Stimulated activated CD8-positive, alpha-beta memory T cell treated with anti-CD3 and anti-CD28 coated beads, Interleukin-12 subunit alpha, Interleukin-12 subunit beta, amount 100 ng/mL, for 4 hours (primary cell): ENCODE measurements around the gene ACTN2.
"Not testable (repeated sequence)": the region's sequence is repeated elsewhere in the genome, so short reads cannot be mapped to it uniquely, and the experiment has no call there.

Experiments
- DNase-seq: peaks from one replicate; pipeline ENCODE4 v3.0.0-alpha.2; 2020; ENCODE audit warnings: low read depth

Gene ACTN2

DNA sequence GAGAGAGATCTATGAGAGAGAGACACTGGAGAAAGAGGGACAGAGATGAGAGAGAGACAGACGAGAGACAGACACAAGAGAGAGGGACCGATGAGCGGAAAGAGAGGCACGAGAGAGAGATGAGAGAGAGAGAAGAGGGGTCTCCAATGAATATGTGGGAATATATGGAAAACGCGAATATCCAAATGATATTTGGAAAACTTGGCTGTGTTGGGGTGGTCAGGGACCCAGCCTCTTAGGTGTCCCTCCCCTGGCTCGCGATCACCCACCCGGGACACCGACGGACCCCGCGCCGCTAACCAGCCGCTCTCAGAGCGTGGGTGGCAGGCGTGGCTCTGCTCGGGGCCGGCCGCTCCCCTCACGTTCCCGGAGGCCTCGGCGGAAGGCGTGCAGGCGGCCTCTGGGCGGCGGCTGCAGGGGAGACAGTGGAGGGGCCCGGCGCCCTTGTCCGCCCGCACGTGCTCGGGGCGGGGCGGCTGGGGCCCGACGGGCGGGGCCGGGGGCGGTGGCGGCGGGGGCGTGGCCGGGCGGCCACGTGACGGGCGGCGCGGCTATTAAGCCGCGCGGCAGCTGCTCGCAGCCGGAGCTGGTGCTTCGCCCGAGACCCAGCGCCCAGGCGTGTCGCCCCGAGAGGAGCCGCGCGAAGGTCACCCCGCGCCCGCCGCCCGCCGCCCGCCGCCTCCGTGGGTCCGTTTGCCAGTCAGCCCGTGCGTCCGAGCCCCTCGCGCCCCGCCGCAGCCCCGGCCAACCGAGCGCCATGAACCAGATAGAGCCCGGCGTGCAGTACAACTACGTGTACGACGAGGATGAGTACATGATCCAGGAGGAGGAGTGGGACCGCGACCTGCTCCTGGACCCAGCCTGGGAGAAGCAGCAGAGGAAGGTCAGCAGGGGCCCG is at the start of gene ACTN2:
TSS of gene ACTN2 (plus strand) at position 583 of the 898 bp plus-strand sequence. CDS start at position 758, 175 bp downstream.
- DNase-seq: peak; percentile 19

DNA sequence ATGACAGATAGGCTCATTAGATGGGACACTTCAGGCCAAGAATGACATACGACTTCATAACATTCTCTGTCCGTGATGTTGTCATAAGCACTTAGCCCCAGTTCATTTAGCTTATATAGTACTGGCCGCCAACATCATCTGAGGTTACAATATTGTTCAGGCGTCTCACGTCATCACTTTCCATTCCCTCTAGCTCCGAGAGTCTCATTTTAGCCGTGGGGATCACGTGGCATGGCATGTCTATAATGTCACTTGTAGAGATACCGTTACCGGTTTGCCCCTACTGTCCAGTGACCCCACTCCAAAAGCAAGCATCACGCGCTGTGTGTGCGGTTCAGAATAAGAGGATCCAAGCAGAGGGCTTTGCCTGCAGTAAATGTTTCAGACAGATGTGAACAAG is 47.4 kb upstream of the ACTN2 start:
- DNase-seq: no peak

DNA sequence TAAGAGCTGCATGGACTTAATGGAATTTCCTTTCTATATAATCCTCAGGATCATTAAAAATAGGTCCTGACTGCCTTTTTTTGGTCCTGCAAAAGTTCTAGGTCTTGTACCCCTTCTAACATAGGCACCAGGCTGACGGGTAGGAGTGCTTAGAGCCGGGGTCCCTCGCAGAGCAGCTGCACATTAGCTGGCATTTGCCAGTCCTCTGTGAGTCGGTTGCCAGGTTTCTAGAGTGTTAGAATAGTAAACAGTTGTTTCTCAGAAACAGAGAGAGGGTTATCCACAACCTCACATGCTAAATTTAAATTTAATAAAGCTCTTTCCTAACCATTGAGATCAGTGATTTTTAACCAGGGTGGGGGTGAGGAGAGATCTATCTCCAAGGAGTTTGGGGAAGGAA is 46.6 kb upstream of the ACTN2 start:
- no peak for DNase-seq

DNA sequence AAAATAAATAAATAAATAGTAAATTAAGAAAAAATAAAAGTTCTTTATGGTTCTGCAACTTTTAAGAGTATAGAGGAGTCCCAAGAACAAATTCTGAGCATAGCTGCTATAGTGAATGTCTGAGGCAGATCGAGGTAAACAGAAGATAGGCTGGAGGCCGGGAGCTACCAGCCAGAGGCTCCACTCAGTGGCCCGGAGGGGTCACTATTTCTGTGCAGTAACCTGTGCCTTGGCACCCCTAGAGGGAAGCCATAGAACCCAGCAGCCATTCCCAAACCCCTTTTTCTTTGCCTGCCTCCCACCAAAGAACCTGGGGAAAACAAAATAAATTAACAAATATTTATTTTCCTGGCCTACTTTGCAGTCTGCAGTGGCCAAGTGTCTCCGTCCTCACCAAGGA is 43.5 kb upstream of the ACTN2 start:
- DNase-seq: no peak

DNA sequence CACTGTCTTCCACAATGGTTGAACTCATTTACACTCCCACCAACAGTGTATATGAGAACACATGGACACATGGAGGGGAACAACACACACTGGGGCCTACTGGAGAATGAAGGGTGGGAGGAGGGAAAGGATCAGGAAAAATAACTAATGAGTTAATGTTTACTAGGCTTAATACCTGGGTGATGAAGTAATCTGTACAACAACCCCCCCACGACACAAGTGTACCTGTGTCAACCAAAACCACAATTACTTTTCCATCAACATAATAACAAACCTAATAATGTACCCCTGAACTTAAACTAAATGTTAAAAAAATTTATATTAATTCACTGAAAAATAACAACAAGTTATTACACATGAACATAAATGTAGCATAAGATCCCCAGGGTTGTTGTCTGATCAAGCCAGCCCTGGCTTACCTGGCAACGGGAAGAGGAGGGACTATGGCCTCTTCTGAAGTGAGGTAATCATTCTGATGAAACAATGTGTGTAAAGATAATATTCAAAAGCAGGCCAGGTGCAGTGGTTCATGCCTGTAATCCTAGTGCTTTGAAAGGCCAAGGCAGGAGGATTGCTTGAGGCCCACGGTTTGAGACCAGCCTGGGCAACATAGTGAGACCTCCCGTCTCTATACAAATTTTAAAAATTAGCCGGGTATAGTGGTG is 41.2 kb upstream of the ACTN2 start:
- DNase-seq: no peak

DNA sequence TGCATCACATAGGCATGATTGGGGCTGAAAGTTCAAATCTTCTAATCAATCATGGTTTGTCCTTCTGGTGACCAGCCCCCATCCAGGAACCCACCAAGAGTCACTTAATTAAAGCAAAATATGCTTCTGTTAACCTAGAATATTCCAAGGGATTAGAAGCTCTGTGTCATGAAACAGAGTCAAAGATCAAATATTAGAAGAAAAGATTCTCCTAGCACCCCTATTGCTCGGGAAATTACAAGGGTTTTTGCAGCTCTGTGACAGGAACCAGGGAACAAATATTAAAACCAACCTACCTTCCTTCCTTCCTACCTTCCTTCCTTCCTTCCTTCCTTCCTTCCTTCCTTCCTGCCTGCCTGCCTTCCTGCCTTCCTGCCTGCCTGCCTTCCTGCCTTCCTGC is 31.8 kb upstream of the ACTN2 start:
- no peak for DNase-seq

DNA sequence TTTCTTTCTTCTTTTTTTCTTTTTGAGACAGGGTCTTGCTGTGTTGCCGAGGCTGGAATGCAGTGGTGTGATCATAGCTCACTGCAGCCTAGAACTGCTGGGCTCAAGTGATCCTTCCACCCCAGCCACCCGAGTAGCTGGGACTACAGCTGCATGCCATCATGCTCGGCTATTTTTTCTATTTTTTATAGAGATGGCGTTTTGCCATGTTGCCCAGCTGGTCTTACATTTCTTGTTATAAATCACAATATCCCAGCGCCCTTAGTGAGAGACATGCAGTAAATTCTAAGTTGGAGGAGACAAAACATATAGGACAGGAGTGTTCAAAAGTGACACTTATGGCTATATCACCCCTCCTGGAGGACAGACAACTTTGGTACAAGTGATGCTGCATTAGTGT is 31.3 kb upstream of the ACTN2 start:
- no peak for DNase-seq

DNA sequence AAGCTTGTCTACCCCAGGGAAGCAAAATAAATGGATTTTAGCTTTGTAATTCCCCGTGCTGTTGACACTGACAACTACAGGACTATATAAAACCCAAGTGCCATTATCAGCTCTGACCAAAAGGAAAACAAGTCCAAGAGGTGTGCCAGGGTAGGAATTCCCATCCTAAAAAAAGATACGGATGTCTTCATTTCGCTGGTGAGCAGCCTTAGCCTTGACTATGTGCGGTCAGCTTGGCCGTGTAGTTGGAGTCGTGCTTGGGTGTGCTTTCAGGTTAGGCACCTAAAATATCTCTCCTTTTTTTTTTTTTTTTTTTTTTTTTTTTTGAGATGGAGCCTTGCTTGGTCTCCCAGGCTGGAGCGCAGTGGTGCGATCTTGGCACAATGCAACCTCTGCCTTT is 28.9 kb upstream of the ACTN2 start:
- DNase-seq: no peak

DNA sequence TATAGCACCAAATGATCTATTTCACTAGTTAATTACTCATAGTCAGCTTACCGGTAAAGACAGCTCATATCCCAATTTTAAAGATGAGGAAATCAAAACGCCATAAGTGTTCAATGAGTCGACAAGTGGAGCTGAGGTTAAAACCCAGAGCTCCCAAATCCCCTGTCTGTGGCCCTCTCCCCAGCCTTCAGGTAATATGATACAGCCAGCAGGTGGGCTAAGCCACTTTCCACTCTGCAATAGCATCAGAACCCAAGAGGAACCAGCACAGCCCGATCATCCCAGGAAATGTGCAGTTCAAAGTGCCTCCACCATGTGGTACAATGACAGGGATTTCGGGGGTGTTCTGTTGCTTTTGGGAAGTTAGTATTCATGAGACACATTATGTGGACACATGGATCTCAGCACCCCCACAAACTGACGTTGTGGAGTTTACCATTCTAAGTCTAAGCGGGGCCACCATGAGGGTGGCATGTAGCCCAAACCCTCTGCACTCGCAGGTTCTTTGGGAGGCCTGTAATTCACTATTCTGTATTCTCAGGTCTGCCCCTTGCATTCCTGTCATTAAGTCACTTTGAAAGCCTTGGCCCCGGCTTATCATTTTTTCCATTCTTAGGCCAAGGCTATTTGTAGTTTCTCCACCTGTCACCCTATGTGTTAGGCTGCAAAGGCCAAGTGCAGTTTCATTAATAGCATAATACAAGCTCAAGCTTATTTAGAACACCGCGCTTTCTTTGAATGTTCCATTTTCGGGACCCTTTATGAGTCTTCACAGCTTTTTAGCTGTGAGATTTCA is 26.3 kb upstream of the ACTN2 start:
- no peak for DNase-seq

DNA sequence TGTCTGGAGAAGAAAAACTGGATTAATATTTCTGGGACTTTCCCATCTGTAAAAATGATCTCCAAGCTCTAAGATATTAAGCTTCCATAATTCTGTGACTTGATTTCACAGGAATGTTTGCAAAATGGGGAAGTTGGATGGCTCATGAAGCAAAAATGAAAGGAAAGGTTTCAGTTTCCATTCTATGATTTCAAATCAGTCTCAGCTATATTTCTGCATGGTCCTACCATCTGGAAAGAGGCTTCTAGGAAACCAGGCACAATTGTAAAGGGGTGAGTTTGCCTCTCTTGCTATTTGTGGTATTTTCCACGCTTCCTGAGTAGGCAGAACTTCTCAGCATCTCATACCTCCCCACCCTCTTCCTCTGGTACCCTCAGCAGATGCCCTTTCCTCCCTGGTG is 22.4 kb upstream of the ACTN2 start:
- DNase-seq: no peak

DNA sequence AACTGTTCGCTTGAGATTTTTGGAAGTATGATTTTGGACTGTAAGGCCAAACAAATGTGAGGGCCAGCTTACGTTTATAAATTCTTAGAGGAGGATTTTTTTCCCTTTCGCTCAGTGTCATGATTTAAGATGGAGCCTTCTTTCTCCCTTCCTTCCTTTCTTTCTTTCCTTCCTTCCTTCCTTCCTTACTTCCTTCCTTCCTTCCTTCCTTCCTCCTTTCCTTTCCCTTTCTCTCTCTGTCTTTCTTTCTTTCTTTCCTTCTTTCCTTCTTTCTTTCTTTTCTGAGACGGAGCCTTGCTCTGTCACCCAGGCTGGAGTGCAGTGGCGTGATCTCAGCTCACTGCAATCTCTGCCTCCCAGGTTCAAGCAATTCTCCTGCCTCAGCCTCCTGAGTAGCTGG is 17.4 kb upstream of the ACTN2 start:
- not testable (repeated sequence) for DNase-seq

DNA sequence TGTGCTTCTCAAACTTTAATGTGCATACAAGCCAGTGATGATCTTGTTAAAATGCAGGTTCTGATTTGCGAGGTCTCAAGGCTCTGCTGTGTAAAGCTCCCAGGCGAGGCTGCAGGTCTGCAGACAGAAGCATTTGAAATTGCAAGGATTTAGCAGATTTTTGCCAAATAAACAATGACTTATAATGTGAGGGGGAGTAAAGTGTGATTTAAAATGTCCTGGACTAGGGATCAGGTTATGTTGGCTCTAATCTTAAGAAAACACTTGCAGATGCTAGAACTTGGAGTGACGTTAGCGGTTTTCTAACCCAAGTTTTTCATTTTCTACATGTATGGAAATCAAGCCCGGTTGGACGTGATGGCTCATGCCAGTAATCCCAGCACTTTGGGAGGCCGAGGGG is 16.2 kb upstream of the ACTN2 start:
- DNase-seq: no peak

DNA sequence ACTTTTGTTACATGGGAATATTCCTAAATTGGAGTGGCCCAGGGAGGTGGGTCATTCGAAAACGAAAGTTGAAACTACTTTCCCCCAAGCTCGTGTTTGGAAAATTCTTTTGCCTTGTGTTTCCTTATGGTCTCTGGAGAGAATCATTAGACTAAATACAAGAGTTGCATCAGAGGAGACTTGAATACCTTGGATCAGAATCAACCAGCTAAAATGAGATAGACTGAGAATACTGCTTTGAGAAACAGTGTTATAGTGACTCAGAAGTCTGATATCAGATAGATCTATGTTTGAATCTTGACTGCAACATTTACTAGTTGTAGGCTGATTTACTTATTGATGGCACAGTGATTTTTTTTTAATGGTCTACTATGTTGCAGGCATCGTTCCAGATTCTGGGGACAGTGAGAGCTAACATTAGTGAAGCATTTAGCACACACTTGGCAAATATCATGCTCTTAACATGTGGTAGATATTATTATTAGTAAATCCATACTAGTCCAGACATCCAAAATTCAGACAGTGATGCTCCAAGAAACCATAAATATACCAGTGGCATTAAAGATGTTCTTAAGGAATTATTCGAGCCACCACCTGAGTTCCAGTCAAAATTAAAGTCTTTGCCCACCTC is 12.9 kb upstream of the ACTN2 start:
- DNase-seq: no peak

DNA sequence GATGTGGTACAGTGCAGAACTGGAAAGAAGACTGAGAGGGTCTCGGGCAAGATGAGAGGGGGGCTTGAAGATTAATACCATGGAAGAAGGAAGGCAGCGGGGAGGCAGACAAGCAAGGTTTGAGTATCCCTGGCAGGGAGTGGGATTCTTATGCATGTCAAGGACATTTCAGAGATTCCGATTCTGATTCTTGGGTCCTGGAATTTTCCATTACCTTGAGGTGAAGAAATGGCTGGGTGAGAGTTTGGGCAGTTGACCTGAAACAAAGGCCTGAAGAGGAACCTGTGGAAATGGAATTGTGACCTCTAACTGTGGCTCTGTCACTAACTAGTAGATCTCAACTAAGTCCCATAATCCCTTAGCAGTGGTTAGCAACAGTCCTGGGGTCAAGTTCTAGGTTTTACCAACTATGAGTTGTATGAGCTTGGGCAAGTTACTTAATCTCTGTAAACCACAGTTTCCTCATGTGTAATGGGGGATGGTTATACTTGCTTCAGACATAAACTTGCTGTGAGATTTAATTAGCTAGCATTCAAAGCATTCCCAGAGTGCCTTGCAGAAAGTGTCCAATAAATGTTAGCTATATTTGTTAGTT is 8.6 kb upstream of the ACTN2 start:
- DNase-seq: no peak

DNA sequence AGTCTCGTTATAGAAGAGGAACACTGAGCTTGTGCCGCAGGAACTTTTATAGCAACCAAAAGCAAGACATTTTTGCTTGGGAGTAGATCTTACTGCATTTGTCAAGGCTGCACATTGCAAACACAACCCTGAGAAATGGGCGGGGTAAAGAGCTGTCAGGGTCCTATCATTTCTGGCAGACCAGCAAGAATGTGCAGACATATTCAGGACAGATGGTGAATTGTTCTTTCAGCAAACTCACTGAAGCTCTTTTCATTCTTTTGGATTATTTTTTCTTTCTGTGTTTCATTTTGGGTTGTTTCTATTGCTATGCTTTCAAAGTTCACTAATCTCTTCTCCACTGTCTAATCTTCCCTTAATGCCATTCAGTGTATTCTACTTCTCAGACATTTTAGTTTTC is 5.1 kb upstream of the ACTN2 start:
- DNase-seq: no peak

DNA sequence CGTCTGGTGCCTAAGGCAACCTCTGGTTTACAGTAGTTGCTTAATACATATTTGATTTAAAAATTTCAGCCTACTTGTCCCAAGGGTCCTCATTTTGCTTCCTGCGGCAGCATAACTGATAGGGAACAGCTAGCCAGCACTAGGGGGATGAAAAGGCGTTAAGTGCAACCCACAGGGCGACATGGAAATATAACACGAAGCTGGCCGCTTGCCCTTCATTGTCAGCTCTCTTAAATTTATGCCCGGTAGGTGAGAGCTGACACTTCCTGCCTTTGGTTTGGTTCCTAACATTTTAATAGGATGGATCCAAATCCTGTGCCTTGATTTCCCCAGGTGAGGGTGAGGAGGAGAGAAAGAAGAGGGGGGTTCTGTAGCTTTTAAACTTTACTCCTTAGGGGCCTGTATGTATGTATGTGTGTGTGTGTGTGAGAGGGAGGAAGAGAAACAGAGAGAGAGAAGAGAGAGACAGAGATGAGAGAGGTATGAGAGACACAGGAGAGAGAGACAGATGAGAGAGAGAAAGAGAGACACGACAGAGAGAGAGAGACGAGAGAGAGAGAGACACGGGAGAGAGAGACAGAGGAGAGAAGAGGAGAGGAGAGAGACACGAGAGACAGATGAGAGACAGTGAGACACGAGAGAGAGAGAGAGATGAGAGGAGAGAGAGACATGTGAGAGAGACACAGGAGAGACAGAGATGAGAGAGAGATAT is 938 bp upstream of the ACTN2 start:
- DNase-seq: no peak

DNA sequence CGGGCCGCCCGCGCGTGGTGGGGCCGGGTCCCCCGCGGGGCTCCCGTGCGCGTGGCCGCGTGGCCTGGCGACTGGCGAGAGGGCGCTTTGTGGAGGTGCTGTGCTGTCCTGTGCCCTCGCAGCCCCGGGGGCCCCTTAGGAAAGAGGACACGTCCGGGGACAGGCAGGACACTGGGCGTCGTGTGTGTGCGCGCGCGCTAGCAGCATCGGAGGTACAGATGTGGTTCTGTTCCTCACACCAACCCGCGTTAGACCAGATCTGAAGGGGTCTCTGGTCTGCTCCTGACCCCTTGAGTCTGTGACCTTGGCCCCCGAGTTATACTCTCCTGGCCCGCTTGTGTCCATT is 489 bp downstream of the ACTN2 start:
- DNase-seq: no peak

DNA sequence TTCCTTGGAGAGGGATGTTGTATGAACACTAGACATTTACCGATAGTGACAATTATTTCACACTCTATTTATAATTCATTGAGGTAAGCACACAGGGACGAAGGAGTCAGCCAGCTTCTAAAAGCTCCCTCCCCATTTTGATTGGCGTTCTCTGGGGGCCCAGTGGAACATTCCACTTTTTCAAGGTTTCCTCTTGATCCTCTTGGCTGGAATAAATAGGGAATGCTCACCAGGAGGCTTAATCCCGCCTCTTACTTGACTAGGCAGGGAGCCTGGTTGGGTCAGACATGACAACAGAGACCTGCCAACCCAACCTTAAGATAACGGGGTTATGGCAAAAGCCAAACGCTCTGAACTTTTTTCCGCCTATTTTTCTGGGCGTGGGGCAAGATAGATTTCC is 974 bp downstream of the ACTN2 start:
- no peak for DNase-seq

DNA sequence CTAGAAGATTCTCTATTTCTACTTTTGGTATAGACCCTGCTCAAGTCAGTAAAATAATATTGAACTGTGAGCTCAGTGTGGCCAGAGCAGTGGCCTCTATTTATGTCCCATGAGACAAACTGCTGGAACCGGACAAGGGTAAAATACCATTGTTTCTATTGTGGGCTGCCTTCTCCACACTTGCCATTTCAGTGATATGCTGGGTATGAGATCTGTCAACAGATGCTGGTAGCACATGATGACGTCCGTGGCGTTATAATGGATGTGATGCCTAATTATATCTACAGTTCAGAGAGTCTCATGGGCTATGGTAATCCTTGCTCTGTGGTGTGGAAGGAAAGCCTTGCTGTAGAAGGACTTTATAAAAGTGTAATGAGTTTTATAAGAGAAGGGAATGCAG is 2.4 kb downstream of the ACTN2 start:
- DNase-seq: no peak

DNA sequence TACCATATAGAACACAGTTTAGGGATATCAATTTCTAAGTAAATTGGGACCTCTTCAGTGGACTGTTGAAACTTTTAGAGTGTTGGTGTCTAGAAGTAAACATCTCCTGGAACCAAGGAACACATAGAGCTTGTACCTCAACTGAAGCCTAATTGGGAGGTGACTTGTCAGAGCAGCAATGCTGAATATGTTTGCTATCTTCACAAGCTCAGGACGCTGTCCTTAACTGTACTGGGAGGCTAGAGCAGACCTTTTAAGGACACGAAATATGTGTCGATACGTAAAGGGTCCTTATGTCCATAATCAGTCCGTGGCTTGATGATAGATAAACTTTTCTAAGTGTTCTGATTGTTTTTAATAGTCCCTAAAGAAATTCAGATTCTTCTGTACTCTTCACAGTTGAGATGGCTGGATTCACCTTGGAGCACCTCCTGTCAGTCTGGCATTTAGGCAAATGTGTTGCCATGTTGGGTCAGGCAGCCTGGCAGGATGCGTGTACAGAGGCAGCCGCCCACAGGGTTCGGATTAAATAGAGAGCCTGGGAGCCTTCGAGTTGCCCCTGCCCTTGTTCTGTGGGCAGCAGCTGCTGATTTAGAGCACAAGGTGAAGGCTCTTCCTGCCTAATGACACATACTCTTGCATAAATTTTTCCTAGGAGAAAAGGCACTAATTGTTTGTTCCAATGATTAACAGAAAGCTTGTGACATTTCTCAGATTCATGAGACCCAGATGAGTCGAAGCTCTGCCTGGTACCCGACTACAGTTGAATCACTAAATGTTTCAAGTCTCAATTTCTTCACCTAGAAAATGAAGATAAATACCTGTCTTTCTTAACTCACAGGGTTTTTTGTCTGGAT is 3.6 kb downstream of the ACTN2 start:
- DNase-seq: no peak
